H1 (cell line): Measurements from ENCODE around the gene RPL28. TPM values are rescaled to one million over a fixed set of nuclear protein-coding genes. Genes with fewer than 3 reads are reported as not detected.

ENCODE experiments used
- EP300 ChIP-seq, 2 experiments: IDR thresholded peaks; 1 replicate in 1 of 2; 2 replicates in 1 of 2; pipeline ENCODE4 v1.6.1; 2011 to 2012; ENCODE audit warnings: low read depth in 2 of 2, low read length in 2 of 2, mild to moderate bottlenecking in 2 of 2, borderline replicate concordance in 1 of 2, inconsistent platforms in 1 of 2, moderate library complexity in 1 of 2
- HDAC6 ChIP-seq: IDR thresholded peaks from one replicate; pipeline ENCODE4 v1.7.1; 2012; ENCODE audit warnings: low read depth, mild to moderate bottlenecking, inconsistent platforms, low read length, moderate library complexity
- SUZ12 ChIP-seq: fragments of 200-600 bp; sonication (generic); IDR thresholded peaks from 2 replicates; pipeline ENCODE4 v1.6.1; 2012; ENCODE audit warnings: mild to moderate bottlenecking, inconsistent platforms, low read length, moderate library complexity, mixed read lengths
- TCF12 ChIP-seq: IDR thresholded peaks from 2 replicates; pipeline ENCODE4 v1.6.1; 2011; ENCODE audit warnings: low read depth, mild to moderate bottlenecking, low read length
- polyA plus RNA-seq, 7 experiments: library from polyadenylated mRNA; depleted of rRNA in 3 of 7; stranded (reverse) in 5 of 7; unstranded in 2 of 7; fragments of >200 nt in 5 of 7; fragments of 200-250 nt in 2 of 7; gene quantifications; 1 replicate in 5 of 7; 2 replicates in 1 of 7; 4 replicates in 1 of 7; pipeline versions ENCODE4 v1.2.1 to v1.2.3, GENCODE V29; 2011 to 2013; ENCODE audit warnings: missing spikeins in 2 of 7, mixed read lengths in 2 of 7
- total RNA-seq: library from RNA; stranded (reverse); fragmentation: NEBNext Ultra II Directional; extraction: Animal tissue kit (Norgen Biotek cat#: 25700); gene quantifications from 2 replicates; pipeline ENCODE4 v1.2.1, GENCODE V29; 2021
- TF ChIP-seq, protein P1 (sequence below): IDR thresholded peaks from 2 replicates; pipeline ENCODE4 v1.6.1; 2011; ENCODE audit warnings: low read depth, mild to moderate bottlenecking, low read length; ENCODE audit not compliant: insufficient read depth

RPL28 gene
- total and polyA plus RNA-seq, 2 of the 8 experiments (the other 6 are each of a cell fraction or from before 2014, with no cell fraction given) = 2,123 to 8,402 TPM

DNA sequence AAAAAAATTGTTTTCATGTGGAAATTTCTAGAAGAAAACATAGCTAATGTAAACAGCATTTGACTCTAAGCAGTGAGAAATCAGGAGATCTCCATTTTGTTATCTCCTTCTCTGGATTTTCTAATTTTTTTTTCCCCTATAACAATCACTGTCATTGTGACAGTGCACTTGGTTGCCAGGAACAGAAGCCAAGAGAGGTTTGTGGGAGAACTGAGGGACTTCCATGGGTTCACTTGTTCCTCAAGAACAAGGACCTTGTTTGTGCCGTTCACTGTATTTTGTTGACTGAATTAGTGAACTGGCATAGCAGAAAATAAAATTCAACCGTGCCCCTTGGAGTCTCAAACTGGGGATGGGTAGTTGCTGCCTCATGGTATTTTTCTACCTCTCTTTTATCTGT, 40.3 kb downstream of the RPL28 start (continued):
- no peak for TF ChIP-seq TCF12
- TF ChIP-seq, protein P1, sequence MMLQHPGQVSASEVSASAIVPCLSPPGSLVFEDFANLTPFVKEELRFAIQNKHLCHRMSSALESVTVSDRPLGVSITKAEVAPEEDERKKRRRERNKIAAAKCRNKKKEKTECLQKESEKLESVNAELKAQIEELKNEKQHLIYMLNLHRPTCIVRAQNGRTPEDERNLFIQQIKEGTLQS = no peak
- TF ChIP-seq HDAC6 = no peak
- no peak for TF ChIP-seq SUZ12
- TF ChIP-seq EP300 (IDR thresholded peaks at IDR 0.05; ENCODE audit: borderline replicate concordance in 1 of 2, low read depth in 2 of 2, low read length in 2 of 2) = no peak
